IMR-90 (cell line): Measurements from ENCODE around the gene KRT36. TPM values are rescaled to one million over a fixed set of nuclear protein-coding genes. Genes with fewer than 3 reads are reported as not detected.

Experiments used
- ATAC-seq: fragments of 200-7000 bp; cut with Tn5 transposase; 2 replicates; pipeline ENCODE4 v1.9.1; 2020; ENCODE audit warnings: low read depth, mild to moderate bottlenecking, moderate library complexity
- BruUV-seq: library from RNA; stranded (reverse); fragments of 400-500 nt; replicated peaks from 2 replicates; lab custom pipeline; 2021; lab: Mats Ljungman, UMichigan
- CTCF ChIA-PET: fragments of 300-600 bp; formaldehyde crosslinking; extraction: SDS; loops from one replicate; lab custom pipeline; 2021; ENCODE audit warnings: antibody characterized with exemption; lab: Yijun Ruan, JAX
- POLR2A ChIA-PET: fragments of 300-600 bp; sonication (Branson Sonifier 250); formaldehyde crosslinking; loops from one replicate; lab custom pipeline; 2022; ENCODE audit warnings: antibody characterized with exemption; ENCODE audit not compliant: unreplicated experiment; lab: Charles Lee
- DNase-seq: peaks from one replicate; pipeline ENCODE4 v3.0.0; 2013
- H2AFZ ChIP-seq: replicated peaks from 2 replicates; pipeline ENCODE3; 2013; ENCODE audit warnings: low read length, mild to moderate bottlenecking; ENCODE audit not compliant: poor library complexity
- H2AK5ac ChIP-seq: 2 replicates; pipeline ENCODE4 v1.6.1; 2013; ENCODE audit warnings: low read depth, low read length, inconsistent platforms
- H2AK9ac ChIP-seq: replicated peaks from 2 replicates; pipeline ENCODE3; 2013; ENCODE audit warnings: mild to moderate bottlenecking, low read depth, low read length, moderate library complexity; ENCODE audit not compliant: poor library complexity
- H2BK120ac ChIP-seq: 2 replicates; pipeline ENCODE4 v1.6.1; 2013; ENCODE audit warnings: low read depth, low read length, inconsistent platforms
- H2BK15ac ChIP-seq: 3 replicates; pipeline ENCODE4 v1.6.1; 2013; ENCODE audit warnings: low read depth, low read length, inconsistent platforms
- H2BK20ac ChIP-seq: 2 replicates; pipeline ENCODE4 v1.6.1; 2013; ENCODE audit warnings: low read depth, mild to moderate bottlenecking, inconsistent platforms, low read length, moderate library complexity
- H2BK5ac ChIP-seq: 2 replicates; pipeline ENCODE4 v1.6.1; 2013; ENCODE audit warnings: mild to moderate bottlenecking, low read depth, low read length, inconsistent platforms; ENCODE audit not compliant: poor library complexity, severe bottlenecking
- H3K14ac ChIP-seq: replicated peaks from 2 replicates; pipeline ENCODE4 v1.6.1; 2013; ENCODE audit warnings: low read depth, low read length, inconsistent platforms
- H3K18ac ChIP-seq: 2 replicates; pipeline ENCODE4 v1.6.1; 2013; ENCODE audit warnings: low read depth, low read length, control low read depth
- H3K23ac ChIP-seq: 2 replicates; pipeline ENCODE4 v1.6.1; 2013; ENCODE audit warnings: low read depth, low read length, inconsistent platforms
- H3K27ac ChIP-seq: 2 replicates; pipeline ENCODE4 v1.5.1; 2013; ENCODE audit warnings: mild to moderate bottlenecking, control low read depth, low read length; ENCODE audit not compliant: insufficient read depth
- H3K27me3 ChIP-seq: 2 replicates; pipeline ENCODE4 v1.6.1; 2013; ENCODE audit warnings: low read length; ENCODE audit not compliant: control insufficient read depth, insufficient read depth
- H3K36me3 ChIP-seq: 2 replicates; pipeline ENCODE4 v1.6.1; 2013; ENCODE audit warnings: low read length, mixed read lengths; ENCODE audit not compliant: control insufficient read depth, insufficient read depth
- H3K4ac ChIP-seq: 2 replicates; pipeline ENCODE4 v1.6.1; 2013; ENCODE audit warnings: low read depth, low read length, inconsistent platforms
- H3K4me1 ChIP-seq: 2 replicates; pipeline ENCODE4 v1.6.1; 2013; ENCODE audit warnings: low read length, mixed read lengths; ENCODE audit not compliant: control insufficient read depth, insufficient read depth
- H3K4me2 ChIP-seq: 2 replicates; pipeline ENCODE4 v1.6.1; 2013; ENCODE audit warnings: low read depth, mild to moderate bottlenecking, control low read depth, low read length, moderate library complexity
- H3K4me3 ChIP-seq: 2 replicates; pipeline ENCODE4 v1.5.1; 2013; ENCODE audit warnings: low read depth, mild to moderate bottlenecking, control low read depth, low read length, moderate library complexity; ENCODE audit not compliant: insufficient read depth
- H3K56ac ChIP-seq: 2 replicates; pipeline ENCODE4 v1.6.1; 2013; ENCODE audit warnings: low read length, inconsistent platforms; ENCODE audit not compliant: insufficient read depth; ENCODE audit errors: extremely low read depth
- H3K79me1 ChIP-seq, 2 experiments: 2 replicates each; pipeline ENCODE4 v1.6.1; 2013; ENCODE audit warnings: low read length in 2 of 2, inconsistent platforms in 1 of 2, low read depth in 1 of 2
- H3K9ac ChIP-seq: 2 replicates; pipeline ENCODE4 v1.6.1; 2013; ENCODE audit warnings: low read depth, low read length, control low read depth
- H3K9me1 ChIP-seq: 2 replicates; pipeline ENCODE4 v1.6.1; 2013; ENCODE audit warnings: low read length, inconsistent platforms; ENCODE audit not compliant: insufficient read depth
- H3K9me3 ChIP-seq: 2 replicates; pipeline ENCODE4 v1.6.1; 2013; ENCODE audit warnings: low read length; ENCODE audit not compliant: control insufficient read depth, insufficient read depth
- H4K20me1 ChIP-seq: 2 replicates; pipeline ENCODE4 v1.6.1; 2013; ENCODE audit warnings: low read length, inconsistent platforms; ENCODE audit not compliant: insufficient read depth
- H4K5ac ChIP-seq: 2 replicates; pipeline ENCODE4 v1.6.1; 2013; ENCODE audit warnings: mild to moderate bottlenecking, low read depth, low read length, control low read depth
- H4K8ac ChIP-seq, 2 experiments: 2 replicates each; pipeline ENCODE4 v1.6.1; 2013; ENCODE audit warnings: low read depth in 2 of 2, low read length in 2 of 2, control low read depth in 1 of 2, inconsistent platforms in 1 of 2
- H4K91ac ChIP-seq: 2 replicates; pipeline ENCODE4 v1.6.1; 2013; ENCODE audit warnings: low read depth, low read length, inconsistent platforms; ENCODE audit not compliant: insufficient read depth
- BHLHE40 ChIP-seq: fragments of 150-350 bp; IDR thresholded peaks from 2 replicates; pipeline ENCODE4 v1.6.1; 2016; ENCODE audit warnings: mild to moderate bottlenecking, low read depth, low read length
- CEBPB ChIP-seq: IDR thresholded peaks from 2 replicates; pipeline ENCODE4 v1.6.1; 2012; ENCODE audit warnings: low read depth, low read length, improper control_type of control experiment
- CHD1 ChIP-seq: IDR thresholded peaks from 2 replicates; pipeline ENCODE4 v1.6.1; 2012; ENCODE audit warnings: low read depth, low read length, improper control_type of control experiment
- CTCF ChIP-seq: conservative IDR thresholded peaks from 2 replicates; pipeline ENCODE4 v1.5.1; 2012; ENCODE audit warnings: mild to moderate bottlenecking, low read depth, low read length, improper control_type of control experiment
- ELK1 ChIP-seq: fragments of 150-350 bp; IDR thresholded peaks from 2 replicates; pipeline ENCODE4 v1.6.1; 2016; ENCODE audit warnings: low read depth, mild to moderate bottlenecking, low read length, moderate library complexity, borderline replicate concordance
- FOS ChIP-seq: fragments of 150-350 bp; IDR thresholded peaks from 2 replicates; pipeline ENCODE4 v1.6.1; 2016; ENCODE audit warnings: low read depth, low read length
- MAFK ChIP-seq: IDR thresholded peaks from 2 replicates; pipeline ENCODE4 v1.6.1; 2012; ENCODE audit warnings: low read depth, low read length, improper control_type of control experiment
- MAZ ChIP-seq: IDR thresholded peaks from 2 replicates; pipeline ENCODE4 v1.6.1; 2012; ENCODE audit warnings: low read depth, mild to moderate bottlenecking, low read length, improper control_type of control experiment, moderate library complexity, borderline replicate concordance
- MXI1 ChIP-seq: IDR thresholded peaks from 2 replicates; pipeline ENCODE4 v1.6.1; 2012; ENCODE audit warnings: low read depth, mild to moderate bottlenecking, low read length, moderate library complexity, borderline replicate concordance
- NFE2L2 ChIP-seq: fragments of 150-350 bp; IDR thresholded peaks from 2 replicates; pipeline ENCODE4 v1.6.1; 2016; ENCODE audit warnings: low read depth, mild to moderate bottlenecking, low read length
- POLR2A ChIP-seq: IDR thresholded peaks from 2 replicates; pipeline ENCODE4 v1.6.1; 2012; ENCODE audit warnings: mild to moderate bottlenecking, low read depth, low read length
- RAD21 ChIP-seq: IDR thresholded peaks from 2 replicates; pipeline ENCODE4 v1.6.1; 2012; ENCODE audit warnings: low read length, improper control_type of control experiment
- RCOR1 ChIP-seq: IDR thresholded peaks from 2 replicates; pipeline ENCODE4 v1.6.1; 2012; ENCODE audit warnings: mild to moderate bottlenecking, low read length, improper control_type of control experiment; ENCODE audit not compliant: insufficient replicate concordance
- RFX5 ChIP-seq: IDR thresholded peaks from 2 replicates; pipeline ENCODE4 v1.8.0; 2012; ENCODE audit warnings: low read depth, mild to moderate bottlenecking, low read length, moderate library complexity
- SMC3 ChIP-seq: fragments of 150-350 bp; IDR thresholded peaks from 2 replicates; pipeline ENCODE4 v1.6.1; 2016; ENCODE audit warnings: low read depth, mild to moderate bottlenecking, antibody characterized with exemption, low read length, moderate library complexity
- USF2 ChIP-seq: fragments of 150-350 bp; IDR thresholded peaks from 2 replicates; pipeline ENCODE4 v1.6.1; 2017; ENCODE audit warnings: mild to moderate bottlenecking, antibody characterized with exemption, low read length, low read depth
- WGBS, 2 experiments: methylation state at CpG; one replicate each; pipeline versions ENCODE4 v1.1.5 to v1.1.7; 2013; ENCODE audit warnings: missing lambda C conversion rate in 2 of 2; ENCODE audit not compliant: insufficient read length in 1 of 2; ENCODE audit errors: extremely low coverage in 2 of 2; 5-methylcytosine and 5-hydroxymethylcytosine counted together
- dilution Hi-C: fragments of 300-500 bp; cut with HindIII; formaldehyde crosslinking; loops from one replicate; pipeline ENCODE4 v1.14.3; 2018; ENCODE audit warnings: low sequenced_read_pairs; ENCODE audit not compliant: unreplicated experiment
- in situ Hi-C: fragments of 300-500 bp; cut with MboI; formaldehyde crosslinking; loops from 3 replicates; pipeline ENCODE4 v1.14.3; 2019; ENCODE audit warnings: low sequenced_read_pairs, inconsistent platforms, mixed read lengths
- intact Hi-C: fragments of 100-400 bp; cut with micrococcal nuclease; formaldehyde crosslinking; loops from 2 replicates; pipeline ENCODE4 v1.10.0; 2022
- polyA plus RNA-seq, 3 experiments: library from polyadenylated mRNA; depleted of rRNA; stranded (reverse); fragments of >200 nt; gene quantifications; 2 replicates each; pipeline ENCODE4 v1.2.3, GENCODE V29; 2012; ENCODE audit warnings: low replicate concordance in 1 of 3
- total RNA-seq: library from RNA; depleted of rRNA; stranded (reverse); fragments of >200 nt; gene quantifications from 2 replicates; pipeline ENCODE4 v1.2.3, GENCODE V29; 2012

KRT36 gene
- total and polyA plus RNA-seq, 2 of the 4 experiments (the other 2 are of a cell fraction), result not detected

- Histone ChIP-seq H2BK120ac (no peak overlapping the region), H3K23ac (no peak overlapping the region), H2BK5ac (no peak overlapping the region), H2AFZ (no peak overlapping the region), H4K20me1 (no peaks in the 10 kb centered on the region), H3K18ac (no peak overlapping the region), H3K9me1 (peaks cover 5% of the 10 kb centered on the region), H3K14ac (no peak overlapping the region), H4K8ac (no peak overlapping the region), H3K4ac (no peak overlapping the region), H4K5ac (no peak overlapping the region), H2AK9ac (no peak overlapping the region), H3K9me3 (no peaks in the 10 kb centered on the region), H2BK15ac (peak overlapping the region; percentile 64; the same call in 1 of the 3 replicates), H2AK5ac (no peak overlapping the region; the same call in 1 of the 2 replicates), H3K36me3 (no peaks in the 10 kb centered on the region), H3K4me2 (no peak overlapping the region), H3K27me3 (no peaks in the 10 kb centered on the region; the same call in 1 of the 2 replicates), H3K9ac (no peak overlapping the region), H2BK20ac (no peak overlapping the region), H3K4me3 (no peak overlapping the region), H3K27ac (no peak overlapping the region), H4K91ac (no peak overlapping the region), H3K79me1 (no peaks in the 10 kb centered on the region), H3K4me1 (peaks cover 8% of the 10 kb centered on the region), H3K56ac (no peak overlapping the region)
- no peak for ATAC-seq
- ChIA-PET POLR2A (no interaction called here), CTCF (no interaction called here)
- dilution Hi-C loops, result no loop called here
- intact Hi-C loops, result no loop called here
- no peak for DNase-seq
- TF ChIP-seq CTCF (no peak), ELK1 (no peak), RAD21 (no peak), USF2 (no peak), FOS (no peak), MXI1 (no peak), MAZ (no peak), CHD1 (no peak), CEBPB (no peak), BHLHE40 (no peak), SMC3 (no peak), MAFK (no peak), NFE2L2 (no peak), RFX5 (no peak), POLR2A (no peak), RCOR1 (no peak)
- in situ Hi-C loops, result no loop called here
- WGBS, 2 experiments, result no CpG with 5 or more reads among the region's 3 CpGs
- BruUV-seq, result no TSS peak
Observed at GRCh38 chr17:41444640-41445039, 45.1 kb downstream of the KRT36 start.
